Stimulated activated CD8-positive, alpha-beta memory T cell treated with anti-CD3 and anti-CD28 coated beads, Interleukin-15, amount 100 ng/mL, for 1 hour (primary cell): ENCODE data around the gene RILPL1.
"Not testable (repeated sequence)": the region's sequence is repeated elsewhere in the genome, so short reads cannot be mapped to it uniquely, and the experiment has no call there.

ENCODE experiments used
- DNase-seq: peaks from one replicate; pipeline ENCODE4 v3.0.0-alpha.2; 2020; ENCODE audit warnings: low read depth

RILPL1 gene, protein sequence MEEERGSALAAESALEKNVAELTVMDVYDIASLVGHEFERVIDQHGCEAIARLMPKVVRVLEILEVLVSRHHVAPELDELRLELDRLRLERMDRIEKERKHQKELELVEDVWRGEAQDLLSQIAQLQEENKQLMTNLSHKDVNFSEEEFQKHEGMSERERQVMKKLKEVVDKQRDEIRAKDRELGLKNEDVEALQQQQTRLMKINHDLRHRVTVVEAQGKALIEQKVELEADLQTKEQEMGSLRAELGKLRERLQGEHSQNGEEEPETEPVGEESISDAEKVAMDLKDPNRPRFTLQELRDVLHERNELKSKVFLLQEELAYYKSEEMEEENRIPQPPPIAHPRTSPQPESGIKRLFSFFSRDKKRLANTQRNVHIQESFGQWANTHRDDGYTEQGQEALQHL

DNA sequence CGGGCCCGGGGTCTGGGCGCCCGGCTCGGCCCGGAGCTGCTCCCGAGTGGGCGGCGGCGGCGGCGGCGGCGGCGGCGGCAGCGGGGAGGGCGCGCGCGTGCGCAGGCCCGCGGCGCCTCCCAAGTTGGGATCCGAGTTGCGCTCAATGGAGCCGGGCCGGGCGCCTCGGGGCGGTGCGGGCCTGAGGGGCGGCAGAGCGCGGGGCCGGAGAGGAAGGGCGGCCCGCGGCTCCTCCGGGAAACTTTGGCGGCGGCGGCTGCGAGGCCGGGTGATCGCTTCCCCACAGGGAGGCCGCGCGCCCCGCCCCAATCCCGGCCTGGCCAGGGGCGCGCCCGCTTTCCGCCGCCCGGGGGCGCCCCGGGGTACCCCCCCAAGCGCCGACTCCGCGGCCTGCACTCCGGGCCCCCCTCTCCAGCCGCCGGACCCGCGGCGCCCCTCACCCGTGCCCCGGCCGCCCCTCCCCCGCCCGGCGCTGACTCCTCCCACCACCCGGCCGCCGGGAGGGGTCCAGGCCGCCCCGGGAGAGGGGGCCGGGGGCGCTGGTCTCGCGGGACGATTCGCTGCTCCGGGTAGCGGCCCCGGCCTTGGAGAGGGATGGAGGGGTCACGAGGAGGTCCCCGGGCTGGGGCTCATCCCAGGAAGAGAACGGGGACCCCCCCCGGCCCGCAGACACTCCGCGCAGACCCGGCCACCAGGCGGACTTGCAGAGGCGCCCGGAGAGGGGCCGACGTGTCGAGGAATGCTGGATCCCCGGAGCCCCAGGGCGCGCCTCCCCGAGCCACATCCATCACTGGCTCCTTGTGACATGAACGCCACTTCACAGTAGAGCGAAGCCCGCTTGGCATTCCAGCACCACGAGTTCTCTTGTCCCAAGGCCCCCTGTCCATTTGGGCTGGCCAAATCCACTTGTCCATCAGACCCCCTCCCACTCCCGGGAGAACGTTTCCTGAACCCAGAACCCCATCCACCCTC, at the start of gene RILPL1:
Gene RILPL1 (minus strand): TSS at position 48 of the 972 bp plus-strand sequence. CDS start 237 bp downstream, outside the sequence.
- DNase-seq = no peak

DNA sequence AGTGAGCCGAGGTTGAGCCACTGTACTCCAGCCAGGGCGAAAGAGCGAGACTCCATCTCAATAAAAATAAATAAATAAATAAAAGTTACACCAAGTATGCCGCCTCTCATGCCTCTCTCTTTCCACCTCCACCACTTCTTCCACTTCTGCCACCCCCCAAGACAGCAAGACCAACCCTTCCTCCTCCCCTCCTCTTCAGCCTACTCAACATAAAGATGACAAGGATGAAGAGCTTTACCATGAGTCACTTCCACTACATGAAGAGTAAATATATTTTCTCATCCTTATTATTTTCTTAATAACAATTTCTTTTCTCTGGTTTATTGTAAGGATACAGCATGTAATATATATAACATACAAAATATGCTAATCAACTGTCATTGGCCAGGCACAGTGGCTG, 47.3 kb upstream of the RILPL1 start:
- no peak for DNase-seq

DNA sequence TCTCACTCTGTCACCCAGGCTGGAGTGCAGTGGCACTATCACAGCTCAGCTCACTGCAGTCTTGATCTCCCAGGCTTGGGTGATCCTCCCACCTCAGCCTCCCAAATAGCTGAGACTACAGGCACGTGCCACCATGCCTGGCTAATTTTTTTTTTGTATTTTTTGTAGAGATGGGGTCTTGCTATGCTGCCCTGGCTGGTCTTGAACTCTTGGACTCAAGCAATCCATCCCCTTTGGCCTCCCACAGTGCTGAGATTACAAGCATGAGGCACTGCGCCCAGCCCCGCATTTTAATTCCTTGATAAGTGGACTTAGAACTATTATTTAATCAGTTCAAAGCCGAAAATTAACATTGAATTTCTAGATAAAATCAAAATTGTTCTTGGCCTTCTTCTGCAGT, 45.3 kb upstream of the RILPL1 start:
- DNase-seq = not testable (repeated sequence)

DNA sequence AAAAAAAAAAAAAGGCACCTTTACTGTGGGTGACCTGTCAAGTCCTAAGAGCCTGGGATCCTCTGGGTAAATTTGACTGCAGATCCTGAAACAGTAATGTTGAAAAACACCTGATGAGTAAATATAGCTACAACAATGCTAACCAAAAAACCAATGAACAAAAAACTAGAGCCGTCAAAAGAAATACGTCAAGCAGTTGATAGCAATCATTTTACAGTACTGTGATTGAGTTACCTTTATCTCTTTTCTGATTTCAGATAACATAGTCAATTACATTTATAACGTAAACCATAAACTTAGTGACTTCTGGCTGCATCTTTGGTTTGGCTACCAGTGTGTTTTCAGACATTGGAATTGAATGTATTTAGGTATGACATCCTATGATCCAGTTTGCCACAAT, 44.7 kb upstream of the RILPL1 start:
- DNase-seq = no peak

DNA sequence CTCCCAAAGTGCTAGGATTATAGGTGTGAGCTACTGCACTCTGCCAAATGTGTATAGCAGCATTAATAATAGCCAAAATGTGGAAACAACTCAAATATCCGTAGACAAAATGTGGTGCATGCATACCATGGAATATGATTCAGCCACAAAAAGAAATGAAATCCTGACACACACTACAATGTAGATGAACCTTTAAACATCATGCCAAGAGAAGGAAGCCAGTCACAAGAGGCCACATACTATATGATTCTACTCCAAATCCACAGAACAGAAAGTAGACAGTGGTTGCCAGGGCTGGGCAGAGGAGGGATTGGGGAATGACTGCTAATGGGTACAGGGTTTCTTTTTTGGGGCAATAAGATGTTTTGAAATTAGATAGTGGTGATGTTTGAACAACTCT, 43.1 kb upstream of the RILPL1 start:
- no peak for DNase-seq

DNA sequence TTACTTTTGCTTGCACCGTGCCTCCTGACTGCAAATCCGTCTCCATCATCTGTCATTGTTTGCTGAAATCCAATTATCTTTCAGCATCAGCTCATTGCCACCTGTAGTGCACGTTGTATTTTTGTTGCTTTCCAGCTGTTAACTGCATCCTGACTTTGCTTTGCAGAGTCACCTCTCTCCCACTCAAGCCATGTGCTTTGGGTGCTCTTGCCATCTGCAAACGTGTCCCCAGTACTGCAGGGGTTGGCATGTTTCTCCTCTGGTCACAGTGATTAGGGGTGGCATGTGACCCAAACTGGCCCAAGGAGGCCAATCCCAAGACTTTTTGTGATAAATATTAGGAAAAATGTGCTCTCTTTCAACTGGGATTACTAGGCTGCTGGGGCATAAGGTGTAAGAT, 40.4 kb upstream of the RILPL1 start:
- no peak for DNase-seq

DNA sequence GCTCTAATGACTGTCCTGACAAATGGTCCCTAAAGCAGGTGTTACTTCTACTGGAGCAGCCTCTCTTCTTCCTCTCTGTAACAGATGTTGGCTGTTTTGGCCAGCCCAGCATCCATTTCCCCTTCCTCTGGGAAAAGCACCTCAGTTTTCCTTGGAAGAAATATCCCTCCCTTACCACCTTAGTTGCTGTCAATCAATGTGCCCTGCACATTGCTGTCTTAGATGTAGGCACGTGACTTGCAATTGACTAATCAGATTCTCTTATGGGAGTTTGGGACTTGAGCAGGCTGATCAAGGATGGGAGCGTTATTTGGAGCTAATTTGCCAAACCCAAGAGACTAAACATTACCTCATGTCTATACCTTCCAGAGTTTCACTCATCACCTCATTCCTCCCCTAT, 38.9 kb upstream of the RILPL1 start:
- no peak for DNase-seq

DNA sequence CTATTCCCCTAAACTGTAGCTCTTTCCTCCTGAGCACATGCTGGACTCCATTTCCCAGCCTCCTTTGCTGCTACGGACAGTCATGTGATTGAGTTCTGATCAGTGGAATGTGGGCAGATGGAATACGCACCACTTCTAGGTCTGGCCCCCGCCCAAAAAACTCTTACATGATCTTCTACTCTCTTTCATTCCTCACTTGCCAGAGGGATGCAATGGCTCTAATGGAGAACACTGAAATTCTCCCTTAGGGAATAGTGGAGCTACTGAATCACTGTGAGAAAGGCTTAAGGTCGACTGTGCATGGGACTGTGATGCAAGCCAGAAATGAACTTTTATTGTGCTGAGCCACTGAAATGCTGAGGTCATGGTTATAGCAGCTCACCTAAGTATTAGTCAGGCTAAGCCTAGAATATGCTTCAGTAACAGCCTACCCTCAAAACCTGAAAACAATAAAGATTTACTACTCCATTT, 37.9 kb upstream of the RILPL1 start:
- DNase-seq = no peak

DNA sequence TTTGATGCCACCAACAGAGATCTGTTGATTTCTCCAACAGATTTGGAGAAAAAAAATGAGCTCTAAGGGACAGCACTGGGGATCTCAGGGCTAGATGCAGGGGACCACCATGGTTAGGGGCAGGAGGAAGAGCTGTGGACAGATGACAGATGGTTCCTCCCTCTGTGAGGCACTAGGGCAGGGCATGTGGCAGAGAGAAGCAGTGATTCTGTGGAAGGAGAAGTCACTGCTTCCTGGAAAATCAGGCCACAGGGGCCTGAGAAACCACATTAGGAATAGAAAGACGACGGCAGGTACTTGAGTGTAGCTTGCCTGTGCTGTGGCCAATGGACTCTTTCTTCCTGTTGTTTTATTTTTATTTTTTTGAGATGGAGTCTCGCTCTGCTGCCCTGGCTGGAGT, 25.9 kb upstream of the RILPL1 start:
- DNase-seq = no peak

DNA sequence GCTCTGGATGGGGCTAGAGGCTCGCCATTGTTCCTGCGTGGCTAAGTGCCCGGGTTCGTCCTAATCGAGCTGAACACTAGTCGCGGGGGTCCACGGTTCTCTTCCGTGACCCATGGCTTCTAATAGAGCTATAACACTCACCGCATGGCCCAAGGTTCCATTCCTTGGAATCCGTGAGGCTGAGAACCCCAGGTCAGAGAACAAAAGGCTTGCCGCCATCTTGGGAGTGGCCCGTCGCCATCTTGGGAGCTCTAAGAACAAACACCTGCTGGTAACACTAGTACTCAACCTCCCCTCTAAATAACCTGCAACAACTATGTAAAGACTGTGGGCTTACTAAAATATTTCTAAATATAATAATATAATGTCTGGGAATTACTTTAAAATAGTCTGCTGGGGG, 25.0 kb upstream of the RILPL1 start:
- DNase-seq = not testable (repeated sequence)

DNA sequence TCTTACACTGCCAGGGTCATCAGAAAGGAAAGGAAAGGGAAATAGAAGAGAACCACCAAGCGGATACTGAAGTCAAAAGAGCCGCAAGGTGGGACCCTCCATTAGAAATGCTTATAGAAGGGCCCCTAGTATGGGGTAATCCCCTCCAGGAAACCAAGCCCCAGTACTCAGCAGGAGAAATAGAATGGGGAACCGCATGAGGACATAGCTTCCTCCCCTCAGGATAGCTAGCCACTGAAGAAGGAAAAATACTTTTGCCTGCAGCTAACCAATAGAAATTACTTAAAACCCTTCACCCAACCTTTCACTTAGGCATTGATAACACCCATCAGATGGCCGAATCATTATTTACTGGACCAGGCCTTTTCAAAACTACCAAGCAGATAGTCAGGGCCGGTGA, 21.3 kb upstream of the RILPL1 start:
- DNase-seq = not testable (repeated sequence)

DNA sequence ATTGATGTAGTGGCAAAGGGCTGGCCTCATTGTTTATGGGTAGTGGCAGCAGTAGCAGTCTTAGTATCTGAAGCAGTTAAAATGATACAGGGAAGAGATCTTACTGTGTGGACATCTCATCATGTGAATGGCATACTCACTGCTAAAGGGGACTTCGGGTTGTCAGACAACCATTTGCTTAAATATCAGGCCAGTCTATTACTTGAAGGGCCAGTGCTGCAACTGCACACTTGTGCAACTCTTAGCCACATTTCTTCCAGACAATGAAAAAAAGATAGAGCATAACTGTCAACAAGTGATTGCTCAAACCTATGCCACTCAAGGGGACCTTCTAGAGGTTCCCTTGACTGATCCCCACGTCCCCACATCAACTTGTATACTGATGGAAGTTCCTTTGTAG, 20.6 kb upstream of the RILPL1 start:
- DNase-seq = not testable (repeated sequence)

DNA sequence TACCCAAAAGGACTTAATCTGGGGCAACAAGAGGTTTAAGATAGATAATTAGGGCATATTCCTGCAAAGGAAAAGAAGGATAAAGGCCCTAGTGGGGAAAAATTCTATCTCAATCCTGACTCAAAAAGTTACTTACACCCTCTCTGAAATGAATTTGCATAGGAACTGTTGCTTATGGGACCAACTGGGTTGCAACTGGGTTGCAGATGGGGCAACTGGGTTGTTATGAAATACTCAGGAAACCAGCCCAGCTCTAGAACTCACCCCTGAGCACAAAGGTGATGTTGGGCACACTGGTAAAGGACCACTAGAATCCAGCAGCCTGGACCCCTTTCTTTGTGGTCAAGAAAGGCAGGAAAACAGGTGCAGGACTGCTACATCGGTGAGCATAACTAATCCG, 17.2 kb upstream of the RILPL1 start:
- DNase-seq = no peak

DNA sequence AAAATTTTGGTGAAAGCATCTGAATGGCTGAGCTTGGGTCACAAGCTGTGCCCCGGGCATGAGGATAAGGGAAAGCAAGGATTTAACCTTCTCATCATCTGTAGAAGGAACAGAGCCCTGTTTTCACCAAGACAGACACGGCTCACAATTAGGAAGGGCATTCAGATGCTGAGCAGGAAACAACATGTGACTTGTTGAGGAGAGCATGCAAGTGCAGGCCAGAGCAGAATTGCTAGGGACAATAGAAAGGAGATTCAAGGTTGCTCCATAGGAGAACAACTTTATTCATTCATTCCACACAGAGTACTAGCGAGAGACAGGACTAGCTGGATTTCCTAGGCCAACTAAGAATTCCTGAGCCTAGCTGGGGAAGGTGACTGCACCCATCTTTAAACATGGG, 14.6 kb upstream of the RILPL1 start:
- DNase-seq = no peak

DNA sequence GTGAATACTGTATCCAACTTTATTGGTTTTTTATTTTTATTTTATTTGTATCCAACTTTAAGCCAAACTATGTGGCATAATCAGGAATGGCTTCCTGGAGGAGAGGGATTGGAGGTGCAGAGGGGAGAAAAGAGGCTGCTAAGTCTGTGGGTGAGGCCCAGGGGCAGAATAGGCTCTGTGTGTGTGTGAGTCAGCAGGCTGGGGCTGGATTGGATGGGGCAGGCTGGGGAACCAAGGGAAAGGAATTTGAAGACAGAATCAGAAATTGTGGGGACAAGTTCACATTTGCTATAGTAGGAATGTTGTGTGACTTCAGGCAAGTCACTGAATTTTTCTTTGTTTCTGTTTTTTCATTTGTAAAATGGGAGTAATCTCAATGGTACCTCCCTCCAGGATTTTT, 12.8 kb upstream of the RILPL1 start:
- no peak for DNase-seq

DNA sequence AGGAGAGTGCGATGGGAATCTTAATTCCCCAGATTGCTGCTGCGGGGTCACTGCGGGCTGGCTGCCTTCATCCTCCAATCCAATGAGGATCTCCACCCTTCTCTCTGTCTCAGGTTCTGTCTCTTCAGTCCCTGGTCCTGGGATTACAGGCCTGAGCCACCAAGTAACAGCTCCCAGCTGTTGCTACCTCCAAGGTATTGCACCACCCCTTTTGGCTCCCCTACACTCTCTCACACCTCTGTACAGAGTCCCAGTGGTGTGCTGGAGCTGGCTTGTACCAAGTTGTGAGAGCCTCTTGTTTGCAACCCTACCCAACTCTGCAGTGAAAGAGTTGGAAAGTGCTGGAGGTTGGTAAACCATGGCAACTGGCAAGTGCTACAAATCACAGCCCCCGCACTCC, 10.0 kb upstream of the RILPL1 start:
- DNase-seq = no peak

DNA sequence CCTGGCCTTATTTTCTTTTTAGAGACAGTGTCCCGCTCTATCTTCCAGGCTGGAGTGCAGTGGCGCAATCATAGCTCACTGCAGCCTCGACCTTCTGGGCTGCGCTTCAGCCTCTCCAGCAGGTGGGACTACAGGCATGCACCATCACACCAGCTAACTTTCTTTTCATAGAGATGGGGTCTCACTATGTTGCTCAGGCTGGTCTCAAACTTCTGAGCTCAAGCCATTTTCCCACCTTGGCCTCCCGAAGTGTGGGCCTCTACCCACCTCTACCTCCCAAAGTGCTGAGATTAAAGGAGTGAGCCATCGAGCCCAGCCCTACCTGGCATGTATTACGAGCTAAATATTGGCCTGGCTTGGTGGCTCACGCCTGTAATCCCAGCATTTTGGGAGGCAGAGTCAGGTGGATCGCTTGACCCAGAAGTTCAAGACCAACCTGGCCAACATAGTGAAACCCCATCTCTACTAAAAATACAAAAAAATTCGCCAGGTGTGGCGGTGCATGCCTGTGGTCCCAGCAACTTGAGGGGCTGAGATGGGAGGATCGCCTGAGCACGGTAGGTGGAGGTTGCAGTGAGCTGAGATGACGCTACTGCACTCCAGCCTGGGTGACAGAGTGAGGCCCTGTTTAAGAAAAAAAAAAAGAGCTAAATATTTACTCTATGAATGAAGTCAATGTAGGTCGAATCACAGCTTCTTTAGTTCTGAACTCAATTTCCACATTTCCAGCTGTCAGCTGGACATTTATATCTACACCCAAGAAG, 7.6 kb upstream of the RILPL1 start:
- DNase-seq = no peak

DNA sequence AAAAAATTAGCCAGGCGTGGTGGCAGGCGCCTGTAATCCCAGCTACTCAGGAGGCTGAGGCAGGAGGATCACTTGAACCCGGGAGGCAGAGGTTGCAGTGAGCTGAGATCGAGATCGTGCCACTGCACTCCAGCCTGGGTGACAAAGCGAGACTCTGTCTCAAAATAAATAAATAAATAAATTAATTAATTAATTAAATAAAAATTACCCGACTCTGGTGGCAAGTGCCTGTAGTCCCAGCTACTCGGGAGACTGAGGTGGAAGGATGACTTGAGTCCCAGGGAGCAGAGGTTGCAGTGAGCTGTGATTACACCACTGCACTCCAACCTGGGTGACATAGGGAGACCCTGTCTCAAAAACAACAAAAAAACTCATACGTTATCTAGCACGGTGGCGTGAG, 2.4 kb upstream of the RILPL1 start:
- DNase-seq = not testable (repeated sequence)

DNA sequence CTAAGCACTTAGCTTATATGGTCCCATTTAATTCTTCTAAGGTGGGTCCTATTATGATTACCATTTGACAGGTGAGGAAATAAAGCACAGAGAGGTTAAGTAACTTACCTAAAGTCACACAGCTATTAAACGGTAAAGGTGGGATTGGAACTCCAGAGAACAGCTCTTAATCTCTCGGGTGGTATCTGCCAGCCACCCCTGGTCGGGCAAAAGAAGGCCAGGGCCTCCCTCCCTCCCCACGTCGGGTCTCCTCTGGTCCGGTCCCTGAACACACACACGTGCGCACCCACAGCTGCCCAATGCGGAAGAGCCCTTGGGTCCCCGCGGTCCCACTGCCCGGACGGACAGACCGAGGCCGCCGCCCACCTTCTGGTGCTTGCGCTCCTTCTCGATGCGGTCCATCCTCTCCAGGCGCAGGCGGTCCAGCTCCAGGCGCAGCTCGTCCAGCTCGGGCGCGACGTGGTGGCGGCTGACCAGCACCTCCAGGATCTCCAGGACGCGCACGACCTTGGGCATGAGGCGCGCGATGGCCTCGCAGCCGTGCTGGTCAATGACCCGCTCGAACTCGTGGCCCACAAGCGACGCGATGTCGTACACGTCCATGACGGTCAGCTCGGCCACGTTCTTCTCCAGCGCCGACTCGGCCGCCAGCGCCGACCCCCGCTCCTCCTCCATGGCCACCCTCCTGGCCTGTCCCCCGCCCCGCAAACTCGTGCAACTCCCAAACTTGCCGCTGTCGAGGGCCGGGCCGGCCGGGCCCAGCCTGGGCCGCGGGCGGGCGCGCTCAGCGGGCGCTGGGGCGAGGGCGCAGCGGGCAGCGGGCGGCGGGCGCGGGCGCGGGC, 490 bp downstream of the RILPL1 start:
- no peak for DNase-seq

DNA sequence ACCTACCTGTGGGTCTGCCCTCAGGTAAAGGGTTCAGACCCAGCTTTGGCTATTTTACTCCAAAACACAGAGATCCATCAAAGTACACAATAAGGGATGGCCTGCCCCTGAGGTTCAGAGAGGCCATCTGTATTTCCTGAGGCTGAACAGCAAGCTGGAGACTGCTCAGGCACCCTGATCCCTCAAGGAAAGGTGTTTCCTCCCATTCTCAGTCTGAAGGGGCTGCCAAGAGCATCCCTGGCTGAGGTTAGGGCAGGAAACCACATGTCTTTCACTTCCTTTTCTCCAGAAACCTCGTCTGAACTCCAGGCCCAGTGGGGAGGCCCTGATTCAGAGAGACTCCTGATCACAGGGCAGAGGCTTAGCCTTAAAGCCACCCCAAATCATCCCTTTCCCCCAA, 1.5 kb downstream of the RILPL1 start:
- no peak for DNase-seq

DNA sequence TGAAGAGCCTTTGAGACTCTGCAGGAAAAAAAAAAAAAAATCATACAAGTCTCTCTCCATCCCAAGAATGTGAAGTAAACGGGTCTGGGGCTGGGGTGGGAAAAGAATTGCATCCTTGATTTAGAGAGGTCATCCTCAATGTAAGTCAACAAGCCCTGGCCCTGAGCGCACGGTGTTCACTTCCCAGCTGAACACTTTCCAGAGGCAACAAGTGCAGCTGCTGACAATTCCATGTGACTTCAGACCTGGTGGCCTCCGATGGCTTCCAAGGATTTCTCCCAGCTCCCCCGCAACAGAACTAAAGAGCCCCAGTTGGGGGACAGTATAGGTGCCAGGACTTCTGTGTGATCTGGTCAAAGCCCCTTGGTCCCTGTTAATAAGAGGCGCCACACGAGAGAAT, 2.4 kb downstream of the RILPL1 start:
- DNase-seq = no peak
